GM23338 (cell line): Measurements from ENCODE around the gene SLC6A7. TPM values are rescaled to one million over a fixed set of nuclear protein-coding genes. Genes with fewer than 3 reads are reported as not detected.

Experiments
- ATAC-seq: fragments of 200-7000 bp; cut with Tn5 transposase; 3 replicates; pipeline ENCODE4 v1.9.1; 2020
- DNase-seq: peaks from one replicate; pipeline ENCODE4 v3.0.0-alpha.2; 2015; ENCODE audit warnings: low spot score
- H2AFZ ChIP-seq: fragments of 200-600 bp; sonication (generic); 2 replicates; pipeline ENCODE4 v1.8.0; 2016; ENCODE audit warnings: antibody characterized with exemption, mild to moderate bottlenecking, moderate library complexity
- H3F3A ChIP-seq: fragments of 200-600 bp; sonication (generic); replicated peaks from 2 replicates; pipeline ENCODE4 v1.8.0; 2017; ENCODE audit warnings: antibody characterized with exemption, mixed run types, low read depth
- H3K27ac ChIP-seq: fragments of 200-600 bp; sonication (generic); 2 replicates; pipeline ENCODE4 v1.6.1; 2016; ENCODE audit warnings: low read depth
- H3K27me3 ChIP-seq: fragments of 200-600 bp; sonication (generic); 2 replicates; pipeline ENCODE4 v1.8.0; 2016; ENCODE audit warnings: mild to moderate bottlenecking, mixed run types, moderate library complexity; ENCODE audit not compliant: insufficient read depth
- H3K36me3 ChIP-seq: fragments of 200-600 bp; sonication (generic); 2 replicates; pipeline ENCODE4 v1.8.0; 2016; ENCODE audit warnings: mild to moderate bottlenecking; ENCODE audit not compliant: insufficient read depth
- H3K4me1 ChIP-seq: fragments of 200-600 bp; sonication (generic); 2 replicates; pipeline ENCODE4 v1.8.0; 2016; ENCODE audit warnings: mild to moderate bottlenecking, moderate library complexity; ENCODE audit not compliant: insufficient read depth
- H3K4me2 ChIP-seq: fragments of 200-600 bp; sonication (generic); 2 replicates; pipeline ENCODE4 v1.7.1; 2017; ENCODE audit warnings: mixed run types
- H3K4me3 ChIP-seq: fragments of 200-600 bp; sonication (generic); 2 replicates; pipeline ENCODE4 v1.6.1; 2016; ENCODE audit warnings: mixed run types
- H3K79me2 ChIP-seq: fragments of 200-600 bp; sonication (generic); replicated peaks from 2 replicates; pipeline ENCODE4 v1.8.0; 2017; ENCODE audit warnings: mild to moderate bottlenecking; ENCODE audit not compliant: insufficient read depth
- H3K9me2 ChIP-seq: fragments of 200-600 bp; sonication (generic); 2 replicates; pipeline ENCODE4 v1.8.0; 2017; ENCODE audit not compliant: insufficient read depth
- H4K20me1 ChIP-seq: fragments of 200-600 bp; sonication (generic); replicated peaks from 2 replicates; pipeline ENCODE4 v1.8.0; 2017; ENCODE audit warnings: mild to moderate bottlenecking; ENCODE audit not compliant: insufficient read depth
- H3K27ac Mint-ChIP-seq: 2 replicates; pipeline ENCODE4 v1.8.0; 2020; ENCODE audit warnings: inconsistent platforms, mild to moderate bottlenecking, moderate library complexity, mixed read lengths
- H3K27me3 Mint-ChIP-seq: 3 replicates; pipeline ENCODE4 v1.8.0; 2022; ENCODE audit warnings: low read depth, mild to moderate bottlenecking, moderate library complexity, mixed read lengths, inconsistent platforms; ENCODE audit not compliant: insufficient read depth, poor library complexity
- H3K36me3 Mint-ChIP-seq: 3 replicates; pipeline ENCODE4 v1.8.0; 2021; ENCODE audit warnings: low read depth, mild to moderate bottlenecking, inconsistent platforms, moderate library complexity, mixed read lengths
- H3K4me1 Mint-ChIP-seq: 3 replicates; pipeline ENCODE4 v1.8.0; 2020; ENCODE audit warnings: mild to moderate bottlenecking, inconsistent platforms, mixed read lengths
- H3K4me3 Mint-ChIP-seq: 3 replicates; pipeline ENCODE4 v1.8.0; 2021; ENCODE audit warnings: moderate library complexity, mild to moderate bottlenecking, inconsistent platforms, mixed read lengths
- H3K9me3 Mint-ChIP-seq: 3 replicates; pipeline ENCODE4 v1.8.0; 2020; ENCODE audit warnings: moderate library complexity, mild to moderate bottlenecking, inconsistent platforms, mixed read lengths
- CREB1 ChIP-seq: fragments of 250-450 bp; sonication (Bioruptor Pico); IDR thresholded peaks from 2 replicates; pipeline ENCODE4 v1.5.0; 2020; ENCODE audit warnings: low read depth, mild to moderate bottlenecking, moderate library complexity
- ETS1 ChIP-seq: IDR thresholded peaks from 2 replicates; pipeline ENCODE4 v1.6.1; 2016; ENCODE audit warnings: antibody characterized with exemption
- EZH2 ChIP-seq: fragments of 200-600 bp; sonication (generic); IDR thresholded peaks from one replicate; pipeline ENCODE4 v1.8.0; 2017; ENCODE audit warnings: antibody characterized with exemption, mild to moderate bottlenecking, low read depth; ENCODE audit not compliant: unreplicated experiment
- EZH2phosphoT487 ChIP-seq: fragments of 200-600 bp; sonication (generic); IDR thresholded peaks from one replicate; pipeline ENCODE4 v1.8.1; 2018; ENCODE audit warnings: antibody characterized with exemption; ENCODE audit not compliant: unreplicated experiment
- JUNB ChIP-seq: IDR thresholded peaks from one replicate; pipeline ENCODE4 v1.6.1; 2016; ENCODE audit warnings: antibody characterized with exemption; ENCODE audit not compliant: unreplicated experiment
- NANOG ChIP-seq: IDR thresholded peaks from 2 replicates; pipeline ENCODE4 v1.6.1; 2016; ENCODE audit warnings: antibody characterized with exemption, borderline replicate concordance
- POLR2AphosphoS5 ChIP-seq: IDR thresholded peaks from 2 replicates; pipeline ENCODE4 v1.6.1; 2016; ENCODE audit warnings: antibody characterized with exemption, low read depth
- STAT1 ChIP-seq: IDR thresholded peaks from one replicate; pipeline ENCODE4 v1.6.1; 2016; ENCODE audit warnings: antibody characterized with exemption; ENCODE audit not compliant: unreplicated experiment
- ZNF331 ChIP-seq: fragments of 250-450 bp; sonication (Bioruptor Pico); IDR thresholded peaks from 2 replicates; pipeline ENCODE4 v1.5.0; 2020; ENCODE audit warnings: low read depth, mild to moderate bottlenecking, moderate library complexity
- ZNF462 ChIP-seq: fragments of 250-450 bp; sonication (Bioruptor Pico); IDR thresholded peaks from 2 replicates; pipeline ENCODE4 v1.5.0; 2020; ENCODE audit warnings: mild to moderate bottlenecking, moderate library complexity
- polyA plus RNA-seq: library from polyadenylated mRNA; unstranded; fragments of >200 nt; fragmentation: Nextera tagmentation; extraction: Ambion mirVana; gene quantifications from 2 replicates; pipeline ENCODE4 v1.2.1, GENCODE V29; 2016
- total RNA-seq: library from RNA; depleted of rRNA; stranded (reverse); fragments of >200 nt; shearing (Covaris generic); gene quantifications from 2 replicates; pipeline ENCODE4 v1.2.3, GENCODE V29; 2014
- TF ChIP-seq, protein P1 (sequence below), 2 experiments: fragments of 200-600 bp in 1 of 2; sonication (generic) in 1 of 2; conservative IDR thresholded peaks; 2 replicates each; pipeline versions ENCODE4 v1.5.1 to v1.6.1; 2016 to 2017; ENCODE audit warnings: antibody characterized with exemption in 2 of 2, low read depth in 2 of 2, mild to moderate bottlenecking in 2 of 2, moderate library complexity in 1 of 2
- TF ChIP-seq, protein P2 (sequence below): IDR thresholded peaks from one replicate; pipeline ENCODE4 v1.6.1; 2018; ENCODE audit warnings: antibody characterized with exemption; ENCODE audit not compliant: unreplicated experiment

Gene SLC6A7
- total and polyA plus RNA-seq, 2 experiments from 2014 or later: not detected

- DNase-seq: no peak
- Mint-ChIP-seq H3K27ac (no peak overlapping the region), H3K9me3 (no peaks in the 10 kb centered on the region), H3K4me1 (peaks cover 3% of the 10 kb centered on the region; the same call in 2 of the 3 replicates), H3K27me3 (peaks cover 6% of the 10 kb centered on the region), H3K36me3 (no peaks in the 10 kb centered on the region), H3K4me3 (no peak overlapping the region)
- no peak for ATAC-seq
- Histone ChIP-seq H3K9me2 (no peaks in the 10 kb centered on the region), H3K4me3 (no peak overlapping the region), H4K20me1 (no peaks in the 10 kb centered on the region), H3K4me1 (no peaks in the 10 kb centered on the region), H3F3A (no peaks in the 10 kb centered on the region), H3K4me2 (no peak overlapping the region), H3K79me2 (no peaks in the 10 kb centered on the region), H3K36me3 (no peaks in the 10 kb centered on the region), H3K27me3 (no peaks in the 10 kb centered on the region), H2AFZ (no peak overlapping the region), H3K27ac (no peak overlapping the region)
- TF ChIP-seq JUNB: no peak
- TF ChIP-seq, protein P1, sequence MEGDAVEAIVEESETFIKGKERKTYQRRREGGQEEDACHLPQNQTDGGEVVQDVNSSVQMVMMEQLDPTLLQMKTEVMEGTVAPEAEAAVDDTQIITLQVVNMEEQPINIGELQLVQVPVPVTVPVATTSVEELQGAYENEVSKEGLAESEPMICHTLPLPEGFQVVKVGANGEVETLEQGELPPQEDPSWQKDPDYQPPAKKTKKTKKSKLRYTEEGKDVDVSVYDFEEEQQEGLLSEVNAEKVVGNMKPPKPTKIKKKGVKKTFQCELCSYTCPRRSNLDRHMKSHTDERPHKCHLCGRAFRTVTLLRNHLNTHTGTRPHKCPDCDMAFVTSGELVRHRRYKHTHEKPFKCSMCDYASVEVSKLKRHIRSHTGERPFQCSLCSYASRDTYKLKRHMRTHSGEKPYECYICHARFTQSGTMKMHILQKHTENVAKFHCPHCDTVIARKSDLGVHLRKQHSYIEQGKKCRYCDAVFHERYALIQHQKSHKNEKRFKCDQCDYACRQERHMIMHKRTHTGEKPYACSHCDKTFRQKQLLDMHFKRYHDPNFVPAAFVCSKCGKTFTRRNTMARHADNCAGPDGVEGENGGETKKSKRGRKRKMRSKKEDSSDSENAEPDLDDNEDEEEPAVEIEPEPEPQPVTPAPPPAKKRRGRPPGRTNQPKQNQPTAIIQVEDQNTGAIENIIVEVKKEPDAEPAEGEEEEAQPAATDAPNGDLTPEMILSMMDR (conservative IDR thresholded peaks at IDR 0.05; ENCODE audit: low read depth in 2 of 2): no peak
- no peak for TF ChIP-seq EZH2
- TF ChIP-seq ETS1: no peak
- no peak for TF ChIP-seq ZNF331 (CRISPR knock-in tag)
- TF ChIP-seq POLR2AphosphoS5: no peak
- no peak for TF ChIP-seq ZNF462 (CRISPR knock-in tag)
- no peak for TF ChIP-seq CREB1
- no peak for TF ChIP-seq STAT1
- TF ChIP-seq NANOG: no peak
- TF ChIP-seq, protein P2, sequence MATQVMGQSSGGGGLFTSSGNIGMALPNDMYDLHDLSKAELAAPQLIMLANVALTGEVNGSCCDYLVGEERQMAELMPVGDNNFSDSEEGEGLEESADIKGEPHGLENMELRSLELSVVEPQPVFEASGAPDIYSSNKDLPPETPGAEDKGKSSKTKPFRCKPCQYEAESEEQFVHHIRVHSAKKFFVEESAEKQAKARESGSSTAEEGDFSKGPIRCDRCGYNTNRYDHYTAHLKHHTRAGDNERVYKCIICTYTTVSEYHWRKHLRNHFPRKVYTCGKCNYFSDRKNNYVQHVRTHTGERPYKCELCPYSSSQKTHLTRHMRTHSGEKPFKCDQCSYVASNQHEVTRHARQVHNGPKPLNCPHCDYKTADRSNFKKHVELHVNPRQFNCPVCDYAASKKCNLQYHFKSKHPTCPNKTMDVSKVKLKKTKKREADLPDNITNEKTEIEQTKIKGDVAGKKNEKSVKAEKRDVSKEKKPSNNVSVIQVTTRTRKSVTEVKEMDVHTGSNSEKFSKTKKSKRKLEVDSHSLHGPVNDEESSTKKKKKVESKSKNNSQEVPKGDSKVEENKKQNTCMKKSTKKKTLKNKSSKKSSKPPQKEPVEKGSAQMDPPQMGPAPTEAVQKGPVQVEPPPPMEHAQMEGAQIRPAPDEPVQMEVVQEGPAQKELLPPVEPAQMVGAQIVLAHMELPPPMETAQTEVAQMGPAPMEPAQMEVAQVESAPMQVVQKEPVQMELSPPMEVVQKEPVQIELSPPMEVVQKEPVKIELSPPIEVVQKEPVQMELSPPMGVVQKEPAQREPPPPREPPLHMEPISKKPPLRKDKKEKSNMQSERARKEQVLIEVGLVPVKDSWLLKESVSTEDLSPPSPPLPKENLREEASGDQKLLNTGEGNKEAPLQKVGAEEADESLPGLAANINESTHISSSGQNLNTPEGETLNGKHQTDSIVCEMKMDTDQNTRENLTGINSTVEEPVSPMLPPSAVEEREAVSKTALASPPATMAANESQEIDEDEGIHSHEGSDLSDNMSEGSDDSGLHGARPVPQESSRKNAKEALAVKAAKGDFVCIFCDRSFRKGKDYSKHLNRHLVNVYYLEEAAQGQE: no peak
- no peak for TF ChIP-seq EZH2phosphoT487
Measured at GRCh38 chr5:150221471-150221870, 31.6 kb downstream of the SLC6A7 start.
